DMS114 treated with DMSO at 0.1 percent for 48 hours (cell line): Measurements from ENCODE around the gene PRXL2B.

Experiments
- DNase-seq: peaks from one replicate; lab custom pipeline; 2025; ENCODE audit not compliant: unreplicated experiment; lab: John Stamatoyannopoulos, UW

PRXL2B gene

DNA sequence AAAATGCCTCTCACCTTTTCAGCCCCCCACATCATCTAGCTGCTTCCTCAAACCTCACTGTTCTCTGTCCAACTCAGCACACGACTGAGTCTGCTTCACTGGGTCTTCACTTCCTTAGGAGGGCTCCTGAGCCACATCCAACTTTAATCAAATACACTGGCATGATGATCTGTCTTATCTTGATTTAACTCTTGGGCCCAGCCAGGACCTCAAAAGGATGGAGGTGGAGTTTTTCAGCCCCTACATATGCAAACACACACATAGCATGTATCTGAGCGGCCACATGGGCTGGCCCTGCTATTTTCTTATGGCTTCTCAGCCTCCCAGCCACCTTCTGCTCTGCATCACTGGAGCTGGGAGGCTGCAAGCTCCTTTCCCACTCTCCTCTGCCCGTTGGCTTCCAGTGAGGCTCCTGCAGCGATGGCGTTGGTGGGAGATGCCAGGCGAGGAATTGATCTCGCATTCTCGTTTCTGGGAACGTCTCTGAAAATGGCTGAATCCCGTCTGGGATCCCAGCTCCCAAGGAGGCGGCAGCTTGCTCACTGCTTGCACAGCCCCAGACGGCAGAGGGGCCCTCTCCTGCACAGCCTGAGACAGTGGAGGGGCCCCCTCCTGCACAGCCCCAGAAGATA is 1.8 kb upstream of the PRXL2B start:
- DNase-seq: no peak

DNA sequence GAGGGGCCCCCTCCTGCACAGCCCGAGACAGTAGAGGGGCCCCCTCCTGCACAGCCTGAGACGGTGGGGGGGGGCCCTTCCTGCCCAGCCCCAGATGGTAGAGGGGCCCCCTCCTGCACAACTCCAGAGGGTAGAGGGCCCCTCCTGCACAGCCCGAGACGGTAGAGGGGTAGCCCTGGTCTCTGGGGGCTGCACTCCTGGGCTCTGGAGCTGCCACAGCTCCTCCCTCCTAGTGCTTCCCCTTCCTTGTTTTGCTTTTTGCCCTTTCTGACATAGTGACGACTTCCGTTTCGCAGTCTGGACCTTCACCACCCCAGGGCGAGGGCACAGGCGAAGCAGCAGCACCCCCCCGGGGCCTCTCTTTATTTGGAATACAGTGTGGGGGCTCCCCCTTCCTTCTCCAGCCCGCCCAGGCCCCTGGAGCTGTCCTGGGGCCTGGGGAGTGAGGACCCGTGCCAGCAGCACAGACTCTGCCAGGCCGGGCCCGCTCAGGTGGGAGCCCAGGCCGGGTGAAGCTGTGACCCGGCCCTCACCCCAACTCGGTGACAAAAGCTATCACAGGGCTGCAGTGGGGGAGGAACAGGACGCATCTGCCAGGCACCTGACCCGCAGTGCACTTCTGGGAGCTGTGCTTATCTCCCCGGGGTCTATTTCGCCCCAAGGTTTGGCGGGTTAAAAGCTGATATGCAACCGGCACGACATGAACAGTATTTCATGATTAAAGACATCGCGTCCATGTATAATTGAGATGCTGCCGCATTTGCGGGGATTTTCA is 1.1 kb upstream of the PRXL2B start:
- DNase-seq: peak; percentile 18

DNA sequence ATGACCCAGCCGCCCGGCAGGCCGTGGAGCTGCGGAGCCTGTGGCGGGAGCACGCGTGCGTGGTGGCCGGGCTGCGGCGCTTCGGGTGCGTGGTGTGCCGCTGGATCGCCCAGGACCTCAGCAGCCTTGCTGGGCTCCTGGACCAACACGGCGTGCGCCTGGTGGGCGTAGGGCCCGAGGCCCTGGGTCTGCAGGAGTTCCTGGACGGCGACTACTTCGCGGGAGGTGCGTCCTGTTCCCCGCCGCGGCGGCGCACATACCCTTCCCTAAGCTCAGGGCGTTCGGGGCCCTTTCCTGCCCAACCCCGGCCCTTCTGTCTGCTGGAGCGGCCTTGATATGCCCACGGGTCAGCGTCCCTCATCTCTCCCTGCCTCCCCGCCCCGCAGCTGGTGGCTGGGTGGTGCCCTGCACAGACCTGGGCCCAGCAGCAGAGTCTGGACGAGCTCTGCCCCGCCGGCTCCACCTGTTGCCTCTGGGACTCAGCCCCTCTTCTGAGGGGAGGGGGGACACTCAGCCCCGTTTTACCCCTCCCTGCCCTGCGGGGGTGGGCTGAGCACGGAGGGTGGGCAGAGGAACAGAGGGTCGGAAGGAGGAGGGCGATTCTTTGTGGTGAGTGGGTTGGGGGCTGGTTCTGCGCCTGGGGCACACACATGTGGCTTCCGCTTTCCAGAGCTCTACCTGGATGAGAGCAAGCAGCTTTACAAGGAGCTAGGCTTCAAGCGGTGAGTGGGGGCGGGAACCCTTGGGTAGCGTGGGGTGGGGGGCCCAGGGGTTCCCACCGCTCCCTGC is 688 bp downstream of the PRXL2B start:
- no peak for DNase-seq

DNA sequence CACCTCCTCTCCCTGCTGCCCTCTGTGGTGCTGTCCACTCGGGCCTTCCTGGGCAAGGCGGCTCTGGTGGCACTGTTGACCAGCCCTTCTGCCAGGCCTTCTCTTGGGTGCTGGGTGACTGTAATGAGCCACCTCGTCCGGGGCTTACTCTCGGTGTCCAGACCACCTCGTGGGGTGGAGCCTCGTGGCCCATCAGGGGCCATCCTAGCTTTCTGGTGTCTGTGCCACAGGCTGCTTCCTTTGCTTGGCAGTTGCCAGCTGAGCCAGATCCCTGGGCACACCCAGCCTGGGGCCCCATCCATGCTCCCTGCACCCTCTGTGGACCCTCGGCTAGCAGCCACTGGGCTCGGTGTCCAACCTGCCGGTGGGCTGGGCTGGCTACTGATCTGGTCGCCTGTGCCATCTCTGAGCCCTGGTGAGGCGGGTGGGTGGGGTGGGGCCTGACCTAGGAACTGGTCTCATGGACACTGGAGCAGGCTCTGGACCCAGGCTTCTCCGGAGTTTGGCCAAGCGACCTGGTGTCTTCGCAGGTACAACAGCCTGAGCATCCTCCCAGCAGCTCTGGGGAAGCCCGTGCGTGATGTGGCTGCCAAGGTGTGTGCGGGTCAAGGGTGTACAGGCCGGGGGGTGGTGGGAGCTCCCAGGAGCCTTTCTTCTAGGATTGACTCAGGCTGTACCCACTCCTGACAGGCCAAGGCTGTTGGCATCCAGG is 1.4 kb downstream of the PRXL2B start:
- no peak for DNase-seq

DNA sequence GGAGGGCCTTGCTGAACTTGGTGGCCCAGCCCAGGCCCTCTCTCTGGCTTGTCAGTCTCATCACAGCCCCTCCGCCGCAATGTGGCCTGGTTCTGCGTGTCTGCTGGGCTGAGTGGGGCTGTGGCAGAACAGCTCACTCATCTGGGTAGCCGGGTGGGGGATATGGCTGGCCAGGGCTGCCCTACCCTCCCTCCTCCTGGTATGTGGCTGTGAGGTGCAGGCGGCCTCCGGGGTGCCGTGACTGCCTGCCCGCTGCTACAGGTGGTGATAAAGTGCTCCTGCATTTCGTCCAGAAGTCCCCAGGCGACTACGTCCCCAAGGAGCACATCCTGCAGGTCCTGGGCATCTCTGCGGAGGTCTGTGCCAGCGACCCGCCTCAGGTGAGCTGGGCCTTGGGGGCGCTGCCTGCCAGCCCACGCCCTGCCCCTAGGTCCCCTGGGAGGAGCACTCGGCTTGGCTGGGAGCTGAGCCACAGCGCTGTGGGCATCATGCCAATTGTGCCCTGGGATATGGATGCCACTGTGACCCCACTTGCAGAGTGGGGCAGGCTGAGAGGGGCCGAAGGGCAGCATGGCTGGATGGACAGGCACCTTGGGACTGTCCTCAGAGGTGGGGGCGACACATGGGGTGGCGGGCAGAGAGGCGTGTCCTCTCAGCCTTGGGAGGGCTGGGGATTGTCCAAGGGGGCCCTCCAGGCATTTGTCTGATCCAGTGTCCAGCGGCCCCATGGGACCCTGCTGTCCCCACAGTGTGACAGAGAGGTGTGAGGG is 2.3 kb downstream of the PRXL2B start:
- DNase-seq: no peak

DNA sequence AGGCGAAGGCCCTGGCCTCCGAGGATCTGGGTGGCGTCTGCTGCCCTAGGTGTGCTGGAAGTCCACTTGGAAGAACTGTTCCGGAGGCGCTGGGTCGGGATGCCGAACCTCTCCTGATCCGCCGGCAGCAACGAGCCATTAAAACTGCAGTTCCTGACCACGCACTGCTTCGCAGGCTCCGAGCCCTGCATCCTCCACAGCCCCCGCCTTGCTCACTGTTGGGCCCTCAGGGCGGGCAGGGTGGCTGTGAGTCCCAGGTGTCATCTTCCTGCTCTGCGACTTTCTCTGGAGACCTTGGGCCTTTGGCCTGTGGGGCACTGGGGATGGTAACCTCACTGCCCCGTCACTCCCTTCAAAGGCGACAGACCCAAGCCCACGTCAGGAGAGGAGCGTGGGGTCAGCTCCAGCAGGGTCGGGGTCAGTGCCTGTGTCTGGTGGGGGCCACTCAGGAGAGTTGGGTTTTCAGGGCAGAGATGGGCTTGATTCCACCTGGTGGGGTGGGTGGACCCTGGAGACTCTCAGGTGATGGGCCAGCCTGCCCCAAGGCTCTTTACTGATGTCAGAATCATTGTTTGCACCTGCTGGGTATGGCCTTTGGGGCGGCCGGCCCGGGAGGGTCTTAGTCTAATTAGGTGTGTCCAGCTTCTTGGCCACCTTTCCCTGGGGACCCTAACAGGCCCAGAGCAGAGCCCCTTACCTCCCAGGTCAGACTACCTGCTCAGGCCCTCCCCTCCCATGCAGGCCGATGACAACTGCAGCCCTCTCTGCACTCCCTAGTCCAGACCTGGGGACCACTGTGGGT is 3.1 kb downstream of the PRXL2B start:
- DNase-seq: no peak

DNA sequence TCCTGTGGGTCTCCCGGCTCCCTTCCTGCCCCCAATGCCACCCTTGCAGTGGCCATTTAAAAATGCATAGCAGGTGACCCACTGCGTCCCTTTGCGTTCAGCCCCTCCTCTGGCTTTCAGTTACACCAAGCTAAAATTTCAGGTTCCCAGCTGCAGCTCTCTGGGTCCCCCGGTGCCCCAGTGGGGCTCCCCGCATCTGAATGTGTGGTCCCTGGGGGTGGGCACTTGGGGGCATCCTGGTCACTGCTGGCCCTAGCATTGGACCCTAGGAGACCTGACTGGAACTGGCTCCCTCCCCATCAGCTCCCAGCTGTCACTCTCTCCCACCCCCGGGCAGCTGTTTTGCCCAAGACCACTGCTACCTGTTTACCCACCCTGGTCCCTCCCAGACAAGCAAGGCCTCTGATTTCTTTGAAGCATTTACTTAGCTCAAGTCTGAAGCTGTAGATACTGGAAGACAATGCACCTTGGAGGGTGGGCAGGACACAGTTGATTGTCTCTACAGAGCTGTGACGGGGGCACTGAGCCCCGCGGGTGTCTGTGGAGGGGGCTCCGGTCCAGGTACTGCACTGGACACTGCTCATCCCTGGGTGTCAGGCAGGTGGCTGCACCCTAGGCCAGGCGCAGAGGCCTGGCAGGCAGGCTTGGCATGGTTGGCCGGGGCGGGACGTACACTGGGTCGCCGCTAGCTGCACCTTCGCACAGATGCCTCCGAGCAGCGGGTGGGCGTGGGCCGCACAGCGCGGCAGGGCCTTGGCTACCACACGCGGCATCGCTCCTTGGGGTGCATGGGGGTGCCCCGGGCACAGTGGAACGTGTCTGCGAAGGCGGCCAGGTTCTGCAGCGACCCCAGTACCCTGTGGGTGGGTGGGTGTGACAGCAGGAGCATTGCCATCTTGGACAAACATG is 3.9 kb downstream of the PRXL2B start:
- no peak for DNase-seq

DNA sequence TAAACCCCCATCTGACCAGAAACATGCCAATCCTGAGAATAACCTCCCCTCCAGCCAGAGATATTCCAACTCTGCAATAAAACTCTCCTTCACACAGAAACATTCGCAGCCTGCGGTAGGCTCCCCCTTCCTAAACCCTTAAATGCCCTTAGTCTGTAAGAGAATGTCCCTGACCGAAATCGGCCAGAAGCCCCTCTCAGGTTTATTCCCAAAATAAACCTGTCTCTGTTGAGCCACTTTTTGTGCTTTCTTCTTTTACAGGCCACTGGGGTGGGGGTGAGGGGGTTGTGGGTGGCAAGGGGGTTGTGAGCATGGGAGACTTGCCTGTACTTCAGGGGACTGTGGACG is 4.6 kb downstream of the PRXL2B start:
- no peak for DNase-seq

DNA sequence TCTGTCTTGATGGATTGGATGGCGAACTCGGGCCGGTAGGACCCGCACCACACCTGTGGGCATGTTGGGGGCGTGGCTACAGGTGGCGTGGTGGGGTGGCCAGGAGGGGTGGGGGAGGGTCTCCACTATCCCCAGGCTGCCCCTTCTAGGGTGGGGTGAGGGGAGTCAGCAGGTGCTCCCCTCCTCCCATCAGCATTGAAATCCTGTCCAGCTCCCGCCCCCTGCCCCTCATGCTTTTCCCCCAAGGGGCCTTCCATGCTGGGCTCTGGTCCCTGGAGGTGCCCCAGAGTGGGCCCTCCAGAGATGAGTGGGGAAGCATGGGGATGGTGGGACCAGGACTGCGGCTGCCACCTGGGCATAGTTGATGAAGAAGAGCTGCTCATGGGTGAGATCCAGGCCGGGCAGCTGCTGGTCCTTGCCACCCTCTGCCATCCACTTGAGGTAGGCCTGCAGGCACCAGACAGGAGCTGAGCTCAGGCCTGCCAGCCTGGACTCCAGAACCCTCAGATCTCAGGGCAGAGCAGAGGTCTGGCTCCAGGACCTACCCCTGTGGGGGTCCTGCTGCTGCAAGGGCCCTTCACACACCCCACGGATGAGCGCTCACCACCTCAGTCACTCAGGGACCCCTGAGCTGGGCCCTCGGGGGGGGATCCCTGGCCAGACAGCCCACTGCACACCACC is 5.1 kb downstream of the PRXL2B start:
- no peak for DNase-seq

DNA sequence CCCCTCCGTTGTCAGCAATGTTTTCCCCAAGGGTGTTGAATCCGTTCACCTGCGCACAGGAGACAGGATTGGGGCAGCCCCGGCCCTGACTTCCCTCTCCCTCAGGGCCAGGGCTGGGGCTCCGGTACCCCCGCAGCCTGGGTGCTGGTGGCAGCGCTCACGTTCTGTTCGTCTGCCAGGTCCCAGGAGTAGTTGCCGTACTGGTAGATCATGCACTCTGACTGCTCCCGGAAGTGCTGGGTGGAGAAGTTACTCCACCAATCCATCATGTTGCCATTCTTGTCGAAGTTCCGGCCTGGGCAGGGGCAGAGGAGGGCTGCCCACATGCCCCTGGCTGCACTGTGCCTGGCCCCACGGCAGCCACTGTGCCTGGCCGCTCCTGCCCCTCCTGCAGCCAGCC is 6.1 kb downstream of the PRXL2B start:
- DNase-seq: no peak

DNA sequence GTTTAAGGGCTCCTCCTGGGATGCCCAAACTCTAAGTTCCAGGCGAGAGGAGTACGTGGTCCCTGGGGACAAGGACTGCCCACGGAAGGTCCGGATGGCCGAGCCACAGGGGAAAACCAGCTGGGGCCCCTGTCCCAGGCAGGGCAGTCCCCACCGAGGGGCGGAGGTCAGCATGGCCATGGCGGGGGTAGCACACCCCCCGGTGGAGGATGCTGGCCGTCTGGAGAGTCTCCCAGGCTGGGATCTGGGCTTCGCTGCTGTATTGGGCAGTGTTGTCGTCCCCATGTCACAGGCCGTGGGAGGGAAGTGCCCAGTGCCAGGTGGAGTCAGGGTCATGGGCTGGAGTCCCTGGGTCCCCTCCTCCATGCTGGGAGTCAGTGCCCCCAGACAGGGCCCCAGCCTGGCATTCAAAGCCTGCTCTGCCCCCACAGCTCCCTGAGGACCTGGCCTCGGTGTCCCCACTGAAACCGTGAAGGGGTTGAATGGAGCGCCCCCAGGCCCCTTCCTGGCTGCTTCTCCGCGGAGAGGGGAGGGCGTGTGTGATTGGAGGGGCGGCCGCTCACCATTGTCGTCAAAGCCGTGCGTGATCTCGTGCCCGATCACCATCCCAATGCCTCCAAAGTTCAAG is 6.8 kb downstream of the PRXL2B start:
- no peak for DNase-seq

DNA sequence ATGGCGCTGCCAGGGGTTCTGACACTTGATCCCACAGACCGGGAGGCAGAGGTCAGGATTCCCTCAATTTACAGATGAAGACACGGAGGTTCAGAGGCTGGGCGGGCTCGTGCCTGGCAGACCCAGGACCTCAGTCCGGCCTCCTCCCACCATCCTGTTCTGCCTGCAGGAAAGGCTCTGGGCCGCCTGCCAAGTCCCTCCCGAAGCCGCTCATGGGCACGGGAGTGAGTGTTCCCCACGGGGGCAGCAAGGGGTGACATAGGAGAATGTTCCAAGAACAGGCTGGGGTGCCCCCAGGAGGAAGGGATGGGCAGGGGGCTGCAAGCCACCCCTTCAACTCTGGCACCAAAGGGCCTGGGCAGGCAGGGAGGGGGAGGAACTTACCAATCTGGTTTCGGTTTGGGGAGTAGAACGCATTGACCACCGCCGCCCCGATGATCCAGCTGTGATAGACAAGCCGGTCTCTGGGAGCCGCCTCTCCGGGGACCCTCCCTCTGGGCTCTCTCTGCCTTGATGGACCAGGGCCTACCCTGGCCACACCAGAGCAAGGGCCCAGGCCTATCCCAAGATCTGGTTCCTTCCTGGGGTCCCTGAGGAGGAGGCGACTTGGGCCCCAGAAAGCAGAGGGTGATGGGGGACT is 7.5 kb downstream of the PRXL2B start:
- DNase-seq: no peak

DNA sequence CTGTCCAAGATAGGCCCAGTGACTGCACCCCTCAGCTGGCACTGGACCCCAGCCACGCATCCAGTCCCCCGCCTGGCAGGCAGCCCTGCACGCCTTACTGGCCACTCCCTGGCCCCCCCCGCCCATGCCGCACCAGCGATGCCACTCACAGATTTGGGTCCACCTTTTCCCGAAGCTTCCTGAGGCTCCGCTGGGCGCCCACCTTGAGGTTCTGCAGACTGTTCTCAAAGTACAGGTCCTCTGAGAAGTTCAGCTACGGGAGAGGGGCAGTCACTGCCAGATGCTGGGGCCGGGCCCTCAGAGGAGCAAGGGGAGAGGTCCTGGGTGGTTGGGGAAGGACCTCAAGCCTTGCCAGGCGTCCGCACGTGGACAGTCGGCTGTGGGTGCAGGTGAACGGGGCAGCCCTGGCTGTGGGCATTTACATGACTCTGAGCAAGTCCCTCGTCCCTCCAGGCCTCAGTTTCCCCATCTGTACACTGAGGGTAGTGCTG is 8.1 kb downstream of the PRXL2B start:
- DNase-seq: no peak

DNA sequence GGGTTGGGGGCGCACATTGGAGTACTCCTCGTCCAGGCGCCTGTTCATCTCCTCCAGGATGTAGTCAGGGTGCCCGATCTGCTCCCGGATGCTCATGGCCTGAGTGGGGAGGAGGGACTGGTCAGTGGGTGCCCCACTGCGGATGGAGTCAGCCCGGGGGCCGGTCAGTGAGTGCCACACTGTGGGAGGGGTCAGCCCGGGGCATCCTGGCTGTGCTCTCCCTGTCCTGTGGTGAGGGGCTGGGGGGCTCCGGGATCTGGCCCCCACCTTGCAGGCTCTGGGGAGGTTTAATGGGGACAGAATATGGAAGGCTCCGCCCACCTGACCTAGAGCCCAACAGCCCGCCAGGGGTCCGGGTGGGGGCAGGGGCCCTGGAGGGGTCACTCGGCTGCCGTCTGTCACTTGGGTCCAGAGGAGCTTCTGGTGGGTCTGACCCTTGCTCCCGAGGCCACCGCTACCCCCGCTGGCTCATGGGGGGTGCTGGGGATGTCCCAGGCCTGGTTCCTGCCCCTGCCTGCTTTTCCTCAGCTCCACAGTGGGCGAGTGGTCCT is 8.8 kb downstream of the PRXL2B start:
- DNase-seq: no peak

DNA sequence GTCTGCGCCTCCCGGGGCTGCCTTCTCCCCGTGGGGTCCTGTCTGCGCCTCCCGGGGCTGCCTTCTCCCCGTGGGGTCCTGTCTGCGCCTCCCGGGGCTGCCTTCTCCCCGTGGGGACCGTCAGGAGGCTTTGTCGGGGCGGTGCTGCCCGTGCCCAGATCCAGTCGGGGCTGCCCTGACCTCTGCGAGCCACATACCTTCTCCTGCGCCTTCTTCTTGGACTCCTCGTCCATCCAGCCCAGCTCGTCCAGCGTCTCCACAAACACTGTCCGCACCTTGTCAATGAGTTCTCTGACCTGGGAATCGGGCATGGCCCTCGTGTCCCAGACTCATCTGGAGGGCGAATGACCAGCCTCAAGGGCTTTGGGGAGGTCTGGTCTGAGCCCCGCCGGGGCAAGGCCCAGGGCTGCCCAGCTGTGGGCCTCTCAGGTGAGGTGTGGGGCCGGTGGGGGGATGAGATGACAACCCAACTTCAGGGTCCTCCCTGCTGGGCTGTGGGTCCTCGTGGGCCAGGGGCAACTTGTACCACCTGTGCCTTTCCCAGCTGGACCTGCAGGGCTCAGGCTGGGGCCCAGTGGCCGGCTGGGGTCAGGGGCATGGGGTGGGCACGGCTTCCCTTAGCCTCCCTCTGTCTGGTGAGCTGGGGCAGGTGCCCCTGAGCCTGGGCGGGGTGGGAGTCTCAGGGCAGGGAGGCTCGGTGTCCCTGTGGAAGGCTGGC is 9.4 kb downstream of the PRXL2B start:
- DNase-seq: no peak
